H1 (cell line): ENCODE measurements around the gene GSK3B. TPM values are rescaled to one million over a fixed set of nuclear protein-coding genes. Genes with fewer than 3 reads are reported as not detected.

Source experiments
- CTCF ChIA-PET: fragments of 300-600 bp; sonication (Branson Sonifier 250); formaldehyde crosslinking; loops from one replicate; lab custom pipeline; 2021; ENCODE audit not compliant: partially characterized antibody; lab: Charles Lee
- POLR2A ChIA-PET: fragments of 300-600 bp; sonication (Branson Sonifier 250); formaldehyde crosslinking; loops from one replicate; lab custom pipeline; 2021; ENCODE audit warnings: inconsistent platforms; ENCODE audit not compliant: partially characterized antibody; lab: Charles Lee
- DNase-seq, 2 experiments: peaks; one replicate each; pipeline versions ENCODE4 v3.0.0 to v3.0.0-alpha.2; 2010 to 2022; ENCODE audit warnings: low spot score in 2 of 2, low read depth in 1 of 2, mixed read lengths in 1 of 2
- FAIRE-seq: peaks from 2 replicates; lab custom pipeline; 2011; peaks lifted over from hg19 to GRCh38; lab: Jason Lieb, UNC
- H2AFZ ChIP-seq: 2 replicates; pipeline ENCODE4 v1.8.1; 2012; ENCODE audit warnings: low read length, inconsistent platforms
- H2AK5ac ChIP-seq: 2 replicates; pipeline ENCODE4 v1.6.1; 2013; ENCODE audit warnings: low read depth, low read length
- H2BK120ac ChIP-seq: replicated peaks from 2 replicates; pipeline ENCODE3; 2013; ENCODE audit warnings: low read depth, low read length, inconsistent platforms
- H2BK12ac ChIP-seq: 2 replicates; pipeline ENCODE4 v1.6.1; 2013; ENCODE audit warnings: low read depth, low read length
- H2BK15ac ChIP-seq: 2 replicates; pipeline ENCODE4 v1.6.1; 2013; ENCODE audit warnings: low read length
- H2BK20ac ChIP-seq: 2 replicates; pipeline ENCODE4 v1.6.1; 2013; ENCODE audit warnings: low read length
- H2BK5ac ChIP-seq: 2 replicates; pipeline ENCODE4 v1.6.1; 2013; ENCODE audit warnings: low read depth, low read length
- H3K14ac ChIP-seq: 2 replicates; pipeline ENCODE4 v1.6.1; 2013; ENCODE audit warnings: inconsistent platforms; ENCODE audit not compliant: insufficient read length
- H3K18ac ChIP-seq: 2 replicates; pipeline ENCODE4 v1.6.1; 2013; ENCODE audit warnings: low read length; ENCODE audit errors: extremely low read depth
- H3K23ac ChIP-seq: 2 replicates; pipeline ENCODE4 v1.6.1; 2013; ENCODE audit warnings: inconsistent platforms; ENCODE audit not compliant: insufficient read length
- H3K23me2 ChIP-seq: 2 replicates; pipeline ENCODE4 v1.6.1; 2013; ENCODE audit warnings: low read depth, low read length
- H3K27ac ChIP-seq: 2 replicates; pipeline ENCODE4 v1.6.1; 2011; ENCODE audit warnings: low read depth, low read length, inconsistent platforms
- H3K27me3 ChIP-seq, 4 experiments: replicated peaks in 1 of 4; 1 replicate in 1 of 4; 2 replicates in 3 of 4; pipeline versions ENCODE4 v1.6.1 to v1.8.1; 2011 to 2013; ENCODE audit warnings: low read length in 3 of 4, mild to moderate bottlenecking in 3 of 4, inconsistent platforms in 2 of 4, mixed read lengths in 2 of 4, moderate library complexity in 1 of 4; ENCODE audit not compliant: control insufficient read depth in 3 of 4, insufficient read depth in 3 of 4; ENCODE audit errors: extremely low read depth in 1 of 4
- H3K36me3 ChIP-seq, 4 experiments: 2 replicates each; pipeline versions ENCODE4 v1.6.1 to v1.8.1; 2011 to 2013; ENCODE audit warnings: mild to moderate bottlenecking in 4 of 4, low read length in 3 of 4, moderate library complexity in 2 of 4, control low read depth in 1 of 4, inconsistent platforms in 1 of 4; ENCODE audit not compliant: insufficient read depth in 4 of 4, control insufficient read depth in 2 of 4
- H3K4ac ChIP-seq: replicated peaks from 2 replicates; pipeline ENCODE3; 2013; ENCODE audit warnings: low read length, low read depth, mixed read lengths, inconsistent platforms; ENCODE audit not compliant: insufficient read length
- H3K4me1 ChIP-seq, 4 experiments: replicated peaks in 1 of 4; 1 replicate in 1 of 4; 2 replicates in 3 of 4; pipeline versions ENCODE4 v1.6.1 to v1.8.1; 2011 to 2013; ENCODE audit warnings: low read length in 3 of 4, inconsistent platforms in 2 of 4, mixed read lengths in 1 of 4; ENCODE audit not compliant: insufficient read depth in 4 of 4, control insufficient read depth in 3 of 4
- H3K4me2 ChIP-seq, 2 experiments: 2 replicates each; pipeline versions ENCODE4 v1.6.1 to v1.8.1; 2011 to 2013; ENCODE audit warnings: low read depth in 2 of 2, low read length in 2 of 2, control low read depth in 1 of 2, inconsistent platforms in 1 of 2, mild to moderate bottlenecking in 1 of 2; ENCODE audit not compliant: insufficient read depth in 1 of 2
- H3K4me3 ChIP-seq, 4 experiments: fragments of 200-600, 300-600 bp in 1 of 4; sonication (generic), shearing (Covaris generic), sonication (Bioruptor Twin) in 1 of 4; 2 replicates each; pipeline versions ENCODE4 v1.5.1 to v1.8.1; 2011 to 2016; ENCODE audit warnings: low read length in 4 of 4, low read depth in 3 of 4, control low read depth in 2 of 4, inconsistent platforms in 2 of 4, mild to moderate bottlenecking in 2 of 4, mixed read lengths in 1 of 4, moderate library complexity in 1 of 4; ENCODE audit not compliant: insufficient read depth in 2 of 4; ENCODE audit errors: extremely low read depth in 1 of 4
- H3K56ac ChIP-seq: replicated peaks from 2 replicates; pipeline ENCODE3; 2013; ENCODE audit warnings: low read depth, mild to moderate bottlenecking, mixed read lengths, low read length, inconsistent platforms; ENCODE audit not compliant: insufficient read length
- H3K79me1 ChIP-seq: 2 replicates; pipeline ENCODE4 v1.6.1; 2013; ENCODE audit warnings: low read depth, low read length, control low read depth
- H3K79me2 ChIP-seq, 2 experiments: 2 replicates each; pipeline versions ENCODE4 v1.6.1 to v1.8.1; 2012 to 2013; ENCODE audit warnings: low read length in 2 of 2, mild to moderate bottlenecking in 2 of 2, inconsistent platforms in 1 of 2; ENCODE audit not compliant: insufficient read depth in 2 of 2, control insufficient read depth in 1 of 2
- H3K9ac ChIP-seq, 4 experiments: replicated peaks in 1 of 4; 1 replicate in 1 of 4; 2 replicates in 3 of 4; pipeline versions ENCODE4 v1.6.1 to v1.8.1; 2011 to 2013; ENCODE audit warnings: low read depth in 3 of 4, low read length in 3 of 4, control low read depth in 2 of 4, mild to moderate bottlenecking in 2 of 4, moderate library complexity in 2 of 4, inconsistent platforms in 1 of 4; ENCODE audit errors: extremely low read depth in 1 of 4
- H3K9me3 ChIP-seq, 2 experiments: 2 replicates each; pipeline versions ENCODE4 v1.6.1 to v1.8.1; 2012 to 2013; ENCODE audit warnings: mild to moderate bottlenecking in 2 of 2, moderate library complexity in 2 of 2, control low read depth in 1 of 2, inconsistent platforms in 1 of 2, low read depth in 1 of 2, low read length in 1 of 2, mixed read lengths in 1 of 2; ENCODE audit not compliant: insufficient read depth in 2 of 2
- H4K20me1 ChIP-seq, 2 experiments: replicated peaks in 1 of 2; 2 replicates each; pipeline versions ENCODE3 to v1.8.1; 2011 to 2013; ENCODE audit warnings: inconsistent platforms in 2 of 2, low read length in 2 of 2, mild to moderate bottlenecking in 1 of 2; ENCODE audit not compliant: insufficient read depth in 2 of 2, control insufficient read depth in 1 of 2
- H4K5ac ChIP-seq: 2 replicates; pipeline ENCODE4 v1.6.1; 2013; ENCODE audit warnings: low read length, low read depth, mixed read lengths, inconsistent platforms; ENCODE audit not compliant: insufficient read length
- H4K8ac ChIP-seq: 2 replicates; pipeline ENCODE4 v1.8.0; 2013; ENCODE audit warnings: mild to moderate bottlenecking, moderate library complexity, low read length, inconsistent platforms; ENCODE audit not compliant: insufficient read depth; ENCODE audit errors: extremely low read depth
- H4K91ac ChIP-seq: replicated peaks from 2 replicates; pipeline ENCODE3; 2013; ENCODE audit warnings: low read length, mixed read lengths, inconsistent platforms; ENCODE audit not compliant: insufficient read length
- ATF2 ChIP-seq: IDR thresholded peaks from 2 replicates; pipeline ENCODE4 v1.6.1; 2012; ENCODE audit warnings: low read length, inconsistent platforms
- CHD2 ChIP-seq: IDR thresholded peaks from 2 replicates; pipeline ENCODE4 v1.6.1; 2012; ENCODE audit warnings: low read length, improper control_type of control experiment
- CTCF ChIP-seq, 3 experiments: IDR thresholded peaks; 1 replicate in 2 of 3; 2 replicates in 1 of 3; pipeline versions ENCODE4 v1.5.1 to v1.6.1; 2011; ENCODE audit warnings: low read length in 3 of 3, mild to moderate bottlenecking in 3 of 3, inconsistent platforms in 2 of 3, low read depth in 1 of 3, moderate library complexity in 1 of 3; ENCODE audit not compliant: insufficient read depth in 1 of 3; ENCODE audit errors: control extremely low read depth in 1 of 3
- EGR1 ChIP-seq: IDR thresholded peaks from 2 replicates; pipeline ENCODE4 v1.6.1; 2011; ENCODE audit warnings: low read depth, low read length, borderline replicate concordance
- GABPA ChIP-seq: IDR thresholded peaks from 2 replicates; pipeline ENCODE4 v1.6.1; 2011; ENCODE audit warnings: mild to moderate bottlenecking, low read length, moderate library complexity, borderline replicate concordance; ENCODE audit not compliant: insufficient read depth
- POU5F1 ChIP-seq: IDR thresholded peaks from 2 replicates; pipeline ENCODE4 v1.6.1; 2011; ENCODE audit warnings: low read depth, mild to moderate bottlenecking, low read length, moderate library complexity
- RBBP5 ChIP-seq: IDR thresholded peaks from 2 replicates; pipeline ENCODE4 v1.7.1; 2012; ENCODE audit warnings: low read depth, mild to moderate bottlenecking, inconsistent platforms, low read length, moderate library complexity, borderline replicate concordance
- SIN3A ChIP-seq, 2 experiments: IDR thresholded peaks in 1 of 2; conservative IDR thresholded peaks in 1 of 2; 2 replicates each; pipeline ENCODE4 v1.6.1; 2011 to 2012; ENCODE audit warnings: low read length in 2 of 2, improper control_type of control experiment in 1 of 2, low read depth in 1 of 2, mild to moderate bottlenecking in 1 of 2
- TBP ChIP-seq: IDR thresholded peaks from 2 replicates; pipeline ENCODE4 v1.6.1; 2011; ENCODE audit warnings: low read depth, low read length, improper control_type of control experiment
- YY1 ChIP-seq: IDR thresholded peaks from 2 replicates; pipeline ENCODE4 v1.6.1; 2011; ENCODE audit warnings: low read depth, mild to moderate bottlenecking, low read length
- WGBS, 2 experiments: shearing (Covaris generic) in 1 of 2; methylation state at CpG; one replicate each; pipeline versions ENCODE4 v1.1.6 to v1.1.7; 2013 to 2015; ENCODE audit warnings: low lambda C conversion rate in 2 of 2, mixed read lengths in 2 of 2, inconsistent platforms in 1 of 2, low coverage in 1 of 2, missing lambda C conversion rate in 1 of 2; ENCODE audit not compliant: insufficient replicate concordance in 2 of 2, insufficient coverage in 1 of 2, insufficient read length in 1 of 2; ENCODE audit errors: extremely low coverage in 1 of 2, missing lambda C conversion rate in 1 of 2; 5-methylcytosine and 5-hydroxymethylcytosine counted together
- polyA plus RNA-seq, 7 experiments: library from polyadenylated mRNA; depleted of rRNA in 3 of 7; stranded (reverse) in 5 of 7; unstranded in 2 of 7; fragments of >200 nt in 5 of 7; fragments of 200-250 nt in 2 of 7; gene quantifications; 1 replicate in 5 of 7; 2 replicates in 1 of 7; 4 replicates in 1 of 7; pipeline versions ENCODE4 v1.2.1 to v1.2.3, GENCODE V29; 2011 to 2013; ENCODE audit warnings: missing spikeins in 2 of 7, mixed read lengths in 2 of 7
- total RNA-seq: library from RNA; stranded (reverse); fragmentation: NEBNext Ultra II Directional; extraction: Animal tissue kit (Norgen Biotek cat#: 25700); gene quantifications from 2 replicates; pipeline ENCODE4 v1.2.1, GENCODE V29; 2021

GSK3B gene
- total and polyA plus RNA-seq, 2 of the 8 experiments (the other 6 are each of a cell fraction or from before 2014, with no cell fraction given), result 24.2 to 50.7 TPM

GRCh38 chr3:119965692-119966091, 128.6 kb downstream of the GSK3B start:
- no peak for FAIRE-seq
- no peak for TF ChIP-seq YY1
- TF ChIP-seq EGR1, result no peak
- TF ChIP-seq RBBP5, result no peak
- no peak for TF ChIP-seq GABPA
- no peak for TF ChIP-seq SIN3A (conservative IDR thresholded peaks at IDR 0.05 in 1 of 2, IDR thresholded peaks at IDR 0.05 in 1 of 2; ENCODE audit: low read depth in 1 of 2, low read length in 2 of 2)
- no peak for TF ChIP-seq ATF2
- TF ChIP-seq TBP, result no peak
- no peak for TF ChIP-seq CHD2
- TF ChIP-seq CTCF (IDR thresholded peaks at IDR 0.05; ENCODE audit: control extremely low read depth in 1 of 3, insufficient read depth in 1 of 3, low read depth in 1 of 3, low read length in 3 of 3), result no peak
- TF ChIP-seq POU5F1, result no peak

More at GRCh38 chr3:119965692-119966091, 128.6 kb downstream of the GSK3B start:
- H2BK12ac ChIP-seq, result no peak overlapping the region
- H3K9me3 ChIP-seq, result 0 out of 4 replicates have a peak, but pooled peaks cover 0 to 3% of the 10 kb centered on the region in 2 experiments
- H3K4ac ChIP-seq, result no peak overlapping the region
- H4K5ac ChIP-seq, result no peak overlapping the region
- CTCF ChIA-PET, result no interaction called here
- H3K79me2 ChIP-seq, result peaks cover 0 to 62% of the 10 kb centered on the region in 2 experiments; a peak in 2 of 4 replicates
- no peak for DNase-seq
- no peak overlapping the region for H3K27ac ChIP-seq
- H3K27me3 ChIP-seq, result no peaks in the 10 kb centered on the region
- no peak overlapping the region for H3K9ac ChIP-seq
- 96% methylated on average over 1 of the region's 1 CpG; no CpG with 5 or more reads in 1 of the 2 experiments for WGBS, 2 experiments
- H3K79me1 ChIP-seq, result no peaks in the 10 kb centered on the region
- no peak overlapping the region for H4K8ac ChIP-seq
- H3K18ac ChIP-seq, result no peak overlapping the region
- H3K14ac ChIP-seq, result no peak overlapping the region
- no peak overlapping the region for H3K4me2 ChIP-seq
- H2BK5ac ChIP-seq, result no peak overlapping the region
- H3K23me2 ChIP-seq, result no peaks in the 10 kb centered on the region
- no peak overlapping the region for H4K91ac ChIP-seq
- no peak overlapping the region for H2BK20ac ChIP-seq
- H2AFZ ChIP-seq, result no peak overlapping the region
- H3K4me1 ChIP-seq, result no peaks in the 10 kb centered on the region
- H2AK5ac ChIP-seq, result no peak overlapping the region
- no peak overlapping the region for H2BK15ac ChIP-seq
- H2BK120ac ChIP-seq, result no peak overlapping the region
- POLR2A ChIA-PET, result no interaction called here
- no peak overlapping the region for H3K23ac ChIP-seq
- H3K4me3 ChIP-seq, result no peak overlapping the region
- peaks cover 0 to 3% of the 10 kb centered on the region in 2 experiments for H4K20me1 ChIP-seq
- no peak overlapping the region for H3K56ac ChIP-seq
- H3K36me3 ChIP-seq, result no peaks in the 10 kb centered on the region
